Fibroblast of gingiva (primary cell): Measurements from ENCODE around the gene LRG1.

Experiments used
- DNase-seq: peaks from one replicate; pipeline ENCODE4 v3.0.0-alpha.2; 2011; ENCODE audit warnings: low read depth

The LRG1 gene

GRCh38 chr19:4539693-4540581 is at the start of gene LRG1:
Gene LRG1 (minus strand): TSS chr19:4540036. CDS start chr19:4540013, 23 bp downstream.
- DNase-seq = no peak

- DNase-seq = no peak
These were observed 48.5 kb upstream of the LRG1 start for GRCh38 chr19:4588291-4588761.

- no peak for DNase-seq
These were observed 47.7 kb upstream of the LRG1 start for GRCh38 chr19:4587527-4587926.

- no peak for DNase-seq
These were observed 46.9 kb upstream of the LRG1 start for GRCh38 chr19:4586691-4587090.

GRCh38 chr19:4586245-4586644 is 46.4 kb upstream of the LRG1 start:
- no peak for DNase-seq

- no peak for DNase-seq
These were observed 45.7 kb upstream of the LRG1 start for GRCh38 chr19:4585556-4585955.

- DNase-seq = no peak
These were observed 45.0 kb upstream of the LRG1 start for GRCh38 chr19:4584670-4585460.

GRCh38 chr19:4583961-4584669 is 44.3 kb upstream of the LRG1 start:
- no peak for DNase-seq

- no peak for DNase-seq
These were observed 43.4 kb upstream of the LRG1 start for GRCh38 chr19:4582980-4583842.

- DNase-seq = no peak
These were observed 42.1 kb upstream of the LRG1 start for GRCh38 chr19:4581666-4582553.

GRCh38 chr19:4580961-4581665 is 41.3 kb upstream of the LRG1 start:
- DNase-seq = no peak

GRCh38 chr19:4580021-4580901 is 40.4 kb upstream of the LRG1 start:
- DNase-seq = no peak

- no peak for DNase-seq
These were observed 39.6 kb upstream of the LRG1 start for GRCh38 chr19:4579389-4579788.

GRCh38 chr19:4578552-4579248 is 38.9 kb upstream of the LRG1 start:
- no peak for DNase-seq

- no peak for DNase-seq
These were observed 37.4 kb upstream of the LRG1 start for GRCh38 chr19:4577020-4577782.

GRCh38 chr19:4576016-4576933 is 36.4 kb upstream of the LRG1 start:
- no peak for DNase-seq
